Measurements from ENCODE around the gene RNF126.

- TF ChIP-seq GATA3 (IDR thresholded peaks at IDR 0.05; ENCODE audit: low read depth, low read length) (no peak), GATA2 (IDR thresholded peaks at IDR 0.05; ENCODE audit: low read depth, low read length) (no peak)
Observed at GRCh38 chr19:679418-680286, 16.6 kb upstream of the RNF126 start.

Measured in SH-SY5Y (cell line).